Measurements from ENCODE around the gene NCAN.

Gene NCAN

GRCh38 chr19:19276386-19276785 lies 64.6 kb downstream of the NCAN start:
- H3K36me3 ChIP-seq (ENCODE audit: insufficient read depth, low read length) = peaks cover 13% of the 10 kb centered on the region; the same call in 1 of the 2 replicates
- H3K4me3 ChIP-seq = no peak overlapping the region
- TF ChIP-seq POLR2AphosphoS5 (IDR thresholded peaks at IDR 0.05; ENCODE audit: borderline replicate concordance, low read depth, low read length) = no peak
- TF ChIP-seq FOXP2 (optimal IDR thresholded peaks at IDR 0.05; ENCODE audit: control extremely low read depth, extremely low read length, insufficient read depth) = no peak
- TF ChIP-seq EZH2 (IDR thresholded peaks at IDR 0.05) = no peak
- no peak overlapping the region for H3K27ac ChIP-seq
- no peak overlapping the region for H3K9ac ChIP-seq (ENCODE audit: insufficient read length)
- no peak for DNase-seq (ENCODE audit: low read depth, low spot score)
- no peaks in the 10 kb centered on the region for H3K9me3 ChIP-seq (ENCODE audit: low read depth, low read length)

- no peaks in the 10 kb centered on the region for H3K9me3 ChIP-seq (ENCODE audit: low read depth, low read length)
- H3K4me3 ChIP-seq = no peak overlapping the region
- peaks cover 13% of the 10 kb centered on the region; the same call in 1 of the 2 replicates for H3K36me3 ChIP-seq (ENCODE audit: insufficient read depth, low read length)
- H3K27ac ChIP-seq = no peak overlapping the region
- TF ChIP-seq EZH2 (IDR thresholded peaks at IDR 0.05) = no peak
- TF ChIP-seq POLR2AphosphoS5 (IDR thresholded peaks at IDR 0.05; ENCODE audit: borderline replicate concordance, low read depth, low read length) = no peak
- TF ChIP-seq FOXP2 (optimal IDR thresholded peaks at IDR 0.05; ENCODE audit: control extremely low read depth, extremely low read length, insufficient read depth) = no peak
- DNase-seq (ENCODE audit: low read depth, low spot score) = no peak
- no peak overlapping the region for H3K9ac ChIP-seq (ENCODE audit: insufficient read length)
Observed at GRCh38 chr19:19276851-19277250, 65.1 kb downstream of the NCAN start.

GRCh38 chr19:19278315-19278714 lies 66.6 kb downstream of the NCAN start:
- peaks cover 13% of the 10 kb centered on the region; the same call in 1 of the 2 replicates for H3K36me3 ChIP-seq (ENCODE audit: insufficient read depth, low read length)

GRCh38 chr19:19279062-19279612 lies 67.4 kb downstream of the NCAN start:
- H3K27ac ChIP-seq = no peak overlapping the region
- no peak overlapping the region for H3K9ac ChIP-seq (ENCODE audit: insufficient read length)
- H3K4me3 ChIP-seq = no peak overlapping the region
- H3K9me3 ChIP-seq (ENCODE audit: low read depth, low read length) = no peaks in the 10 kb centered on the region
- H3K36me3 ChIP-seq (ENCODE audit: insufficient read depth, low read length) = peaks cover 17% of the 10 kb centered on the region
- DNase-seq (ENCODE audit: low read depth, low spot score) = no peak
- TF ChIP-seq EZH2 (IDR thresholded peaks at IDR 0.05) = no peak
- no peak for TF ChIP-seq FOXP2 (optimal IDR thresholded peaks at IDR 0.05; ENCODE audit: control extremely low read depth, extremely low read length, insufficient read depth)
- TF ChIP-seq POLR2AphosphoS5 (IDR thresholded peaks at IDR 0.05; ENCODE audit: borderline replicate concordance, low read depth, low read length) = no peak

More at GRCh38 chr19:19278315-19278714, 66.6 kb downstream of the NCAN start:
- H3K9me3 ChIP-seq (ENCODE audit: low read depth, low read length) = no peaks in the 10 kb centered on the region
- DNase-seq (ENCODE audit: low read depth, low spot score) = no peak
- no peak overlapping the region for H3K4me3 ChIP-seq
- no peak overlapping the region for H3K9ac ChIP-seq (ENCODE audit: insufficient read length)
- no peak for TF ChIP-seq POLR2AphosphoS5 (IDR thresholded peaks at IDR 0.05; ENCODE audit: borderline replicate concordance, low read depth, low read length)
- TF ChIP-seq EZH2 (IDR thresholded peaks at IDR 0.05) = no peak
- TF ChIP-seq FOXP2 (optimal IDR thresholded peaks at IDR 0.05; ENCODE audit: control extremely low read depth, extremely low read length, insufficient read depth) = no peak
- no peak overlapping the region for H3K27ac ChIP-seq

GRCh38 chr19:19279853-19280252 lies 68.1 kb downstream of the NCAN start:
- no peaks in the 10 kb centered on the region for H3K9me3 ChIP-seq (ENCODE audit: low read depth, low read length)
- DNase-seq (ENCODE audit: low read depth, low spot score) = no peak
- H3K4me3 ChIP-seq = no peak overlapping the region
- H3K27ac ChIP-seq = no peak overlapping the region
- TF ChIP-seq FOXP2 (optimal IDR thresholded peaks at IDR 0.05; ENCODE audit: control extremely low read depth, extremely low read length, insufficient read depth) = no peak
- no peak for TF ChIP-seq POLR2AphosphoS5 (IDR thresholded peaks at IDR 0.05; ENCODE audit: borderline replicate concordance, low read depth, low read length)
- no peak for TF ChIP-seq EZH2 (IDR thresholded peaks at IDR 0.05)
- H3K9ac ChIP-seq (ENCODE audit: insufficient read length) = no peak overlapping the region
- peaks cover 24% of the 10 kb centered on the region for H3K36me3 ChIP-seq (ENCODE audit: insufficient read depth, low read length)

- Histone ChIP-seq H3K36me3 (ENCODE audit: insufficient read depth, low read length) (peaks cover 25% of the 10 kb centered on the region), H3K4me3 (no peak overlapping the region), H3K9me3 (ENCODE audit: low read depth, low read length) (no peaks in the 10 kb centered on the region), H3K27ac (no peak overlapping the region), H3K9ac (ENCODE audit: insufficient read length) (no peak overlapping the region)
- no peak for DNase-seq (ENCODE audit: low read depth, low spot score)
- TF ChIP-seq POLR2AphosphoS5 (IDR thresholded peaks at IDR 0.05; ENCODE audit: borderline replicate concordance, low read depth, low read length) (no peak), EZH2 (IDR thresholded peaks at IDR 0.05) (no peak), FOXP2 (optimal IDR thresholded peaks at IDR 0.05; ENCODE audit: control extremely low read depth, extremely low read length, insufficient read depth) (no peak)
Observed at GRCh38 chr19:19280561-19280960, 68.8 kb downstream of the NCAN start.

- Histone ChIP-seq H3K9ac (ENCODE audit: insufficient read length) (no peak overlapping the region), H3K36me3 (ENCODE audit: insufficient read depth, low read length) (peaks cover 28% of the 10 kb centered on the region), H3K27ac (no peak overlapping the region), H3K4me3 (no peak overlapping the region), H3K9me3 (ENCODE audit: low read depth, low read length) (no peaks in the 10 kb centered on the region)
- no peak for DNase-seq (ENCODE audit: low read depth, low spot score)
- no peak for TF ChIP-seq EZH2 (IDR thresholded peaks at IDR 0.05)
Observed at GRCh38 chr19:19285686-19286085, 73.9 kb downstream of the NCAN start.

- no peak for DNase-seq (ENCODE audit: low read depth, low spot score)
- no peak for TF ChIP-seq EZH2 (IDR thresholded peaks at IDR 0.05)
- Histone ChIP-seq H3K27ac (no peak overlapping the region), H3K36me3 (ENCODE audit: insufficient read depth, low read length) (peaks cover 30% of the 10 kb centered on the region), H3K9me3 (ENCODE audit: low read depth, low read length) (no peaks in the 10 kb centered on the region), H3K4me3 (no peak overlapping the region), H3K9ac (ENCODE audit: insufficient read length) (no peak overlapping the region)
Observed at GRCh38 chr19:19292607-19293006, 80.8 kb downstream of the NCAN start.

- TF ChIP-seq EZH2 (IDR thresholded peaks at IDR 0.05) = no peak
- H3K36me3 ChIP-seq (ENCODE audit: insufficient read depth, low read length) = peaks cover 24% of the 10 kb centered on the region
Observed at GRCh38 chr19:19294914-19295313, 83.2 kb downstream of the NCAN start.

More at GRCh38 chr19:19294914-19295313, 83.2 kb downstream of the NCAN start:
- Histone ChIP-seq H3K27ac (no peak overlapping the region), H3K9ac (ENCODE audit: insufficient read length) (no peak overlapping the region), H3K4me3 (no peak overlapping the region), H3K9me3 (ENCODE audit: low read depth, low read length) (no peaks in the 10 kb centered on the region)
- DNase-seq (ENCODE audit: low read depth, low spot score) = no peak

Measured in SK-N-MC (cell line).